Measurements from ENCODE around the gene ATP6V1C2. TPM values are rescaled to one million over a fixed set of nuclear protein-coding genes. Genes with fewer than 3 reads are reported as not detected.

ATP6V1C2 gene
- total and polyA plus RNA-seq, 9 of the 15 experiments (the other 6 are each of a cell fraction or from before 2014, with no cell fraction given), result 0.01 to 0.31 (median 0.10) TPM; not detected in 4

DNA sequence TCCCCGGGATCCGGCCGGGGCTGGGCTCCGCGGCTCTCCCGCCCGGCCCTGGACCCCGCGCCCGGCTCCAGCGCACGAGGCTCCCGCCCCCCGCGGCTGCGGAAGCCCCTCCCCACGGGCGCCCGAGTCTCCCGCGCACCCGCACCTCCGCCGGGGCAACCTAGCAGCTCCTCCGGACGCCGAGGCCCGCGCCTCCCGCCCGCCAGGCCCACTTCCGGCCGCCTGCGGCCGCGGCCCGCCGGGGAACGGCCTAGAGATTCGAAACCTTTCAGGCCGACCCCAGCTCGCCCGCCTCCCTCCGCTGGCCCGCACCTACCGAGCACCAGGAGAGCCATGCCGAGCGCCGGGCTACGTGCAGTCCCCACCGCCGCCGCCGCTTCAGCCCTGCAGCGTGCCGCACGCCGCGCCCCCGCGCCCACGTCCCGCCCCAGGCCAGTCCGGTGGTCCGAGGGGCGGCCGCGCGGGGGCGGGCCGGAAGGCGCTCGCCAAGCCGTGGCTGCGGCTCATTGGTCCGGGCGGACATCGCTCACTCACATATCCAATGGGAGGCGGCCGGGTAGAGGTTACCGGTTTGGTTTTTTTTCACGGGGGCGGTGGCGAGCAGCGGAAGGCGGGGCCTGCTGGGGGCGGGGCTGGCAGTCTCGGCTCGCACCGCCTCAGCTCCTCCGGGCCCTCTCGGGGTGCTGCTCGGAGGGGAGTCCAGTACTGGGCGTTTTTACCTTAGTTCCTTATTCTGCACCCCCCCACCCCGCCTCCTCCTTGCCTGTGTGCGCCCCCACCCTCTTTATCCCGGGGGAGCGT is 91.1 kb downstream of the ATP6V1C2 start, which contains the start of gene PDIA6 (continued):
- TF ChIP-seq, protein P1, sequence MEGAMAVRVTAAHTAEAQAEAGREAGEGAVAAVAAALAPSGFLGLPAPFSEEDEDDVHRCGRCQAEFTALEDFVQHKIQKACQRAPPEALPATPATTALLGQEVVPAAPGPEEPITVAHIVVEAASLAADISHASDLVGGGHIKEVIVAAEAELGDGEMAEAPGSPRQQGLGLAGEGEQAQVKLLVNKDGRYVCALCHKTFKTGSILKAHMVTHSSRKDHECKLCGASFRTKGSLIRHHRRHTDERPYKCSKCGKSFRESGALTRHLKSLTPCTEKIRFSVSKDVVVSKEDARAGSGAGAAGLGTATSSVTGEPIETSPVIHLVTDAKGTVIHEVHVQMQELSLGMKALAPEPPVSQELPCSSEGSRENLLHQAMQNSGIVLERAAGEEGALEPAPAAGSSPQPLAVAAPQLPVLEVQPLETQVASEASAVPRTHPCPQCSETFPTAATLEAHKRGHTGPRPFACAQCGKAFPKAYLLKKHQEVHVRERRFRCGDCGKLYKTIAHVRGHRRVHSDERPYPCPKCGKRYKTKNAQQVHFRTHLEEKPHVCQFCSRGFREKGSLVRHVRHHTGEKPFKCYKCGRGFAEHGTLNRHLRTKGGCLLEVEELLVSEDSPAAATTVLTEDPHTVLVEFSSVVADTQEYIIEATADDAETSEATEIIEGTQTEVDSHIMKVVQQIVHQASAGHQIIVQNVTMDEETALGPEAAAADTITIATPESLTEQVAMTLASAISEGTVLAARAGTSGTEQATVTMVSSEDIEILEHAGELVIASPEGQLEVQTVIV (CRISPR knock-in tag; IDR thresholded peaks at IDR 0.05; ENCODE audit: borderline replicate concordance), result no peak
- TF ChIP-seq ZNF696 (CRISPR knock-in tag; conservative IDR thresholded peaks at IDR 0.05) (no peak), HDAC6 (IDR thresholded peaks at IDR 0.05; ENCODE audit: low read depth, low read length) (no peak), MNT (conservative IDR thresholded peaks at IDR 0.05) (peak in 1 of 2 experiments; percentile 57; a peak in 2 of 4 replicates), SIN3B (IDR thresholded peaks at IDR 0.05; ENCODE audit: low read depth) (peak; percentile 69), MYC (IDR thresholded peaks at IDR 0.05; ENCODE audit: low read depth, low read length) (peak; percentile 75), MYC (CRISPR knock-in tag; IDR thresholded peaks at IDR 0.05; ENCODE audit: borderline replicate concordance, low read depth) (no peak), RAD51 (IDR thresholded peaks at IDR 0.05; ENCODE audit: borderline replicate concordance, low read depth) (no peak), PTRF (tag; IDR thresholded peaks at IDR 0.05) (no peak), ZBTB7A (IDR thresholded peaks at IDR 0.05; ENCODE audit: borderline replicate concordance, control insufficient read depth, low read depth, low read length) (peak; percentile 94), FOS (IDR thresholded peaks at IDR 0.05; ENCODE audit: extremely low read depth, insufficient read length) (peak; percentile 87), EGR1 (conservative IDR thresholded peaks at IDR 0.05) (peak; percentile 94)
- TF ChIP-seq, protein P2, sequence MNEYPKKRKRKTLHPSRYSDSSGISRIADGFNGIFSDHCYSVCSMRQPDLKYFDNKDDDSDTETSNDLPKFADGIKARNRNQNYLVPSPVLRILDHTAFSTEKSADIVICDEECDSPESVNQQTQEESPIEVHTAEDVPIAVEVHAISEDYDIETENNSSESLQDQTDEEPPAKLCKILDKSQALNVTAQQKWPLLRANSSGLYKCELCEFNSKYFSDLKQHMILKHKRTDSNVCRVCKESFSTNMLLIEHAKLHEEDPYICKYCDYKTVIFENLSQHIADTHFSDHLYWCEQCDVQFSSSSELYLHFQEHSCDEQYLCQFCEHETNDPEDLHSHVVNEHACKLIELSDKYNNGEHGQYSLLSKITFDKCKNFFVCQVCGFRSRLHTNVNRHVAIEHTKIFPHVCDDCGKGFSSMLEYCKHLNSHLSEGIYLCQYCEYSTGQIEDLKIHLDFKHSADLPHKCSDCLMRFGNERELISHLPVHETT (CRISPR knock-in tag; conservative IDR thresholded peaks at IDR 0.05 in 1 of 2, IDR thresholded peaks at IDR 0.05 in 1 of 2), result peak in 1 of 2 experiments; percentile 46; a peak in 2 of 4 replicates
- TF ChIP-seq, protein P3, sequence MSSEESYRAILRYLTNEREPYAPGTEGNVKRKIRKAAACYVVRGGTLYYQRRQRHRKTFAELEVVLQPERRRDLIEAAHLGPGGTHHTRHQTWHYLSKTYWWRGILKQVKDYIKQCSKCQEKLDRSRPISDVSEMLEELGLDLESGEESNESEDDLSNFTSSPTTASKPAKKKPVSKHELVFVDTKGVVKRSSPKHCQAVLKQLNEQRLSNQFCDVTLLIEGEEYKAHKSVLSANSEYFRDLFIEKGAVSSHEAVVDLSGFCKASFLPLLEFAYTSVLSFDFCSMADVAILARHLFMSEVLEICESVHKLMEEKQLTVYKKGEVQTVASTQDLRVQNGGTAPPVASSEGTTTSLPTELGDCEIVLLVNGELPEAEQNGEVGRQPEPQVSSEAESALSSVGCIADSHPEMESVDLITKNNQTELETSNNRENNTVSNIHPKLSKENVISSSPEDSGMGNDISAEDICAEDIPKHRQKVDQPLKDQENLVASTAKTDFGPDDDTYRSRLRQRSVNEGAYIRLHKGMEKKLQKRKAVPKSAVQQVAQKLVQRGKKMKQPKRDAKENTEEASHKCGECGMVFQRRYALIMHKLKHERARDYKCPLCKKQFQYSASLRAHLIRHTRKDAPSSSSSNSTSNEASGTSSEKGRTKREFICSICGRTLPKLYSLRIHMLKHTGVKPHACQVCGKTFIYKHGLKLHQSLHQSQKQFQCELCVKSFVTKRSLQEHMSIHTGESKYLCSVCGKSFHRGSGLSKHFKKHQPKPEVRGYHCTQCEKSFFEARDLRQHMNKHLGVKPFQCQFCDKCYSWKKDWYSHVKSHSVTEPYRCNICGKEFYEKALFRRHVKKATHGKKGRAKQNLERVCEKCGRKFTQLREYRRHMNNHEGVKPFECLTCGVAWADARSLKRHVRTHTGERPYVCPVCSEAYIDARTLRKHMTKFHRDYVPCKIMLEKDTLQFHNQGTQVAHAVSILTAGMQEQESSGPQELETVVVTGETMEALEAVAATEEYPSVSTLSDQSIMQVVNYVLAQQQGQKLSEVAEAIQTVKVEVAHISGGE (CRISPR knock-in tag; IDR thresholded peaks at IDR 0.05), result peak in 2 of 3 experiments; percentile 46 to 71; a peak in 2 of 6 replicates

Measured in K562 (cell line).